RKO (cell line): ENCODE measurements around the gene WDR35.
"Not testable (repeated sequence)": the region's sequence is repeated elsewhere in the genome, so short reads cannot be mapped to it uniquely, and the experiment has no call there.

Source experiments
- DNase-seq: peaks from one replicate; pipeline ENCODE4 v3.0.0-alpha.2; 2016; ENCODE audit warnings: low spot score

The WDR35 gene

GRCh38 chr2:19894134-19894792, 95.6 kb downstream of the WDR35 start:
- DNase-seq: no peak

GRCh38 chr2:19893520-19894133, 96.3 kb downstream of the WDR35 start:
- no peak for DNase-seq

- not testable (repeated sequence) for DNase-seq
These were observed 97.9 kb downstream of the WDR35 start for GRCh38 chr2:19891971-19892370.

GRCh38 chr2:19890104-19890503, 99.8 kb downstream of the WDR35 start:
- DNase-seq: no peak

GRCh38 chr2:19888831-19889230, 101.1 kb downstream of the WDR35 start:
- DNase-seq: no peak

GRCh38 chr2:19887510-19887909, 102.4 kb downstream of the WDR35 start:
- no peak for DNase-seq

GRCh38 chr2:19886261-19886660, 103.6 kb downstream of the WDR35 start:
- DNase-seq: no peak

GRCh38 chr2:19885791-19886190, 104.1 kb downstream of the WDR35 start:
- no peak for DNase-seq

GRCh38 chr2:19883971-19884720, 105.8 kb downstream of the WDR35 start:
- no peak for DNase-seq

- no peak for DNase-seq
These were observed 106.4 kb downstream of the WDR35 start for GRCh38 chr2:19883486-19883885.

GRCh38 chr2:19882286-19882685, 107.6 kb downstream of the WDR35 start:
- DNase-seq: no peak

GRCh38 chr2:19881908-19882265, 108.0 kb downstream of the WDR35 start:
- no peak for DNase-seq

- no peak for DNase-seq
These were observed 108.5 kb downstream of the WDR35 start for GRCh38 chr2:19881221-19881907.

GRCh38 chr2:19880191-19880590, 109.7 kb downstream of the WDR35 start:
- DNase-seq: not testable (repeated sequence)

GRCh38 chr2:19879120-19879519, 110.8 kb downstream of the WDR35 start:
- DNase-seq: no peak

- no peak for DNase-seq
These were observed 111.4 kb downstream of the WDR35 start for GRCh38 chr2:19878268-19879046.

- no peak for DNase-seq
These were observed 113.2 kb downstream of the WDR35 start for GRCh38 chr2:19876751-19877150.

GRCh38 chr2:19875280-19875679, 114.6 kb downstream of the WDR35 start:
- no peak for DNase-seq

- DNase-seq: no peak
These were observed 115.2 kb downstream of the WDR35 start for GRCh38 chr2:19874726-19875125.

GRCh38 chr2:19873014-19873413, 116.9 kb downstream of the WDR35 start:
- no peak for DNase-seq

- DNase-seq: no peak
These were observed 117.6 kb downstream of the WDR35 start for GRCh38 chr2:19872302-19872701.

- no peak for DNase-seq
These were observed 118.1 kb downstream of the WDR35 start for GRCh38 chr2:19871836-19872235.
